HEK293T (cell line): ENCODE measurements around the gene SH3D19.

Experiments
- CTCF ChIA-PET: fragments of 350-600 bp; formaldehyde crosslinking; extraction: SDS; loops from one replicate; lab custom pipeline; 2021; ENCODE audit warnings: antibody characterized with exemption, inconsistent platforms; lab: Yijun Ruan, JAX
- POLR2A ChIA-PET: fragments of 350-600 bp; formaldehyde crosslinking; extraction: SDS; loops from one replicate; lab custom pipeline; 2020; ENCODE audit warnings: antibody characterized with exemption, inconsistent platforms; lab: Yijun Ruan, JAX
- DNase-seq: peaks from one replicate; pipeline ENCODE4 v3.0.0; 2012; ENCODE audit warnings: mixed read lengths; ENCODE audit errors: extremely low spot score
- ARNT ChIP-seq: fragments of 450-650 bp; IDR thresholded peaks from 2 replicates; pipeline ENCODE4 v1.6.1; 2017; ENCODE audit warnings: mild to moderate bottlenecking
- BHLHE40 ChIP-seq: fragments of 450-650 bp; IDR thresholded peaks from 2 replicates; pipeline ENCODE4 v1.6.1; 2016; ENCODE audit warnings: mild to moderate bottlenecking, moderate library complexity, borderline replicate concordance
- CTBP1 ChIP-seq: fragments of 450-650 bp; IDR thresholded peaks from 2 replicates; pipeline ENCODE4 v1.6.1; 2016; ENCODE audit warnings: borderline replicate concordance
- ELF4 ChIP-seq: fragments of 450-650 bp; IDR thresholded peaks from 2 replicates; pipeline ENCODE4 v1.6.1; 2017; ENCODE audit warnings: antibody characterized with exemption
- FOXA1 ChIP-seq: fragments of 450-650 bp; IDR thresholded peaks from 2 replicates; pipeline ENCODE4 v1.6.1; 2016; ENCODE audit warnings: mild to moderate bottlenecking
- FOXK2 ChIP-seq: fragments of 450-650 bp; IDR thresholded peaks from 2 replicates; pipeline ENCODE4 v1.6.1; 2016; ENCODE audit warnings: mild to moderate bottlenecking
- FOXM1 ChIP-seq: fragments of 450-650 bp; IDR thresholded peaks from 2 replicates; pipeline ENCODE4 v1.6.1; 2017; ENCODE audit warnings: mild to moderate bottlenecking, borderline replicate concordance
- HDGF ChIP-seq: fragments of 450-650 bp; IDR thresholded peaks from 2 replicates; pipeline ENCODE4 v1.6.1; 2017; ENCODE audit warnings: antibody characterized with exemption, borderline replicate concordance
- L3MBTL2 ChIP-seq: fragments of 450-650 bp; conservative IDR thresholded peaks from 2 replicates; pipeline ENCODE4 v1.6.1; 2016; ENCODE audit warnings: mild to moderate bottlenecking
- LEF1 ChIP-seq: fragments of 450-650 bp; IDR thresholded peaks from 2 replicates; pipeline ENCODE4 v1.6.1; 2017; ENCODE audit warnings: mild to moderate bottlenecking, borderline replicate concordance
- NFRKB ChIP-seq: fragments of 450-650 bp; IDR thresholded peaks from 2 replicates; pipeline ENCODE4 v1.6.1; 2016; ENCODE audit warnings: mild to moderate bottlenecking, moderate library complexity
- PKNOX1 ChIP-seq: fragments of 450-650 bp; IDR thresholded peaks from 2 replicates; pipeline ENCODE4 v1.6.1; 2016
- SP1 ChIP-seq: fragments of 450-650 bp; IDR thresholded peaks from 2 replicates; pipeline ENCODE4 v1.6.1; 2017
- SUZ12 ChIP-seq: fragments of 450-650 bp; IDR thresholded peaks from 2 replicates; pipeline ENCODE4 v1.6.1; 2016; ENCODE audit warnings: mild to moderate bottlenecking
- TARDBP ChIP-seq: fragments of 450-650 bp; IDR thresholded peaks from 2 replicates; pipeline ENCODE4 v1.6.1; 2016
- ZNF384 ChIP-seq: fragments of 450-650 bp; IDR thresholded peaks from 2 replicates; pipeline ENCODE4 v1.6.1; 2016

SH3D19 gene

GRCh38 chr4:151226004-151226932, 99.1 kb downstream of the SH3D19 start:
- CTCF ChIA-PET, result interaction anchor here (1.0 kb wide), 1 partner anchor 19 kb away, joined by 4 read pairs; no protein-coding TSS in a partner anchor
- POLR2A ChIA-PET, result interaction anchor here (1.5 kb wide), 1 partner anchor 28 kb away, joined by 3 read pairs; no protein-coding TSS in a partner anchor
- DNase-seq, result no peak
- no peak for TF ChIP-seq L3MBTL2
- TF ChIP-seq TARDBP, result no peak
- no peak for TF ChIP-seq HDGF
- TF ChIP-seq ZNF384, result no peak
- TF ChIP-seq LEF1, result no peak
- TF ChIP-seq CTBP1, result no peak

DNA sequence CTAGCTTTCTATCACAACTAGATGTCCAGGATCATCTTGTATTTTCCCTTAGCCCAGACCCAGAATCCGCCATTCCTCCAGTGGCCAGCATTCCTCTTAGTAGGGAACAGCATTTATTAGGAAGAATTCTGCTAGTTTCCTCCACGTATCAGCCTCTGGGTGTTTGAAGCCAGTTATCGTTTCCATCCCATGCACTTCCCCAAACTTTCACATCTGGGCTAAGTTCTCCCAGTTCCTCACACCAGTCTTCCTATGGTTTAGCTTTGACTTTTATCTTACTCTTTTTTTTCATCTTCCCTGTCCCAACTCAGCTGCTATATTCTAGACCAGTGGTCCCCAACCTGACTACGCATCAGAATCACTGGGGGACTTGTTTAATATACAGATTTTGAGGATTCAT, 101.9 kb downstream of the SH3D19 start:
- ChIA-PET POLR2A (no interaction called here), CTCF (no interaction called here)
- no peak for TF ChIP-seq CTBP1
- TF ChIP-seq PKNOX1, result no peak
- TF ChIP-seq LEF1, result no peak
- no peak for TF ChIP-seq ZNF384
- TF ChIP-seq L3MBTL2, result no peak
- TF ChIP-seq ARNT, result no peak
- no peak for TF ChIP-seq FOXA1
- TF ChIP-seq ELF4, result no peak
- no peak for TF ChIP-seq SUZ12
- TF ChIP-seq SP1, result no peak
- no peak for TF ChIP-seq FOXK2
- TF ChIP-seq NFRKB, result no peak
- TF ChIP-seq TARDBP, result no peak
- TF ChIP-seq HDGF, result no peak
- TF ChIP-seq BHLHE40, result no peak
- TF ChIP-seq FOXM1, result no peak
- no peak for DNase-seq

DNA sequence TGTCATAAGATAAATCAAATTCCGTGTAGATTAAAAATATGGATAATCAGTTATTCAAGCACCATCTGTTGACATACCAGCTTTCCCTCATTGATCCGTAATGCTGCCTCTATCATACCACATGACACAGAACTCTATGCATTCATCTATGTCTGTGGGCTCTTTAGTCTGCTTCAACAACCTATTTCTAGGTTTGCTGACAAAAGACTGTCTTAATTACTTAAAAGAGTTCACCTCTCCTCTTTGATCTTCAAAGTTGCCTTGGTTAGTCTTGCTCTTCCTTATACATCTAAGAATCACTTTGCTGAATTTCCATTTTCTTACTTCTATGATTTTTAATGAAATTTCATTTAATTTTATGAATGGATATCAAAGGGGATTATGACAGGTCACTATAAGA, 105.5 kb downstream of the SH3D19 start:
- ChIA-PET CTCF (no interaction called here), POLR2A (no interaction called here)
- DNase-seq, result no peak
- TF ChIP-seq ZNF384, result no peak

GRCh38 chr4:151219091-151219490, 106.3 kb downstream of the SH3D19 start:
- TF ChIP-seq NFRKB, result no peak
- no peak for TF ChIP-seq FOXM1
- TF ChIP-seq BHLHE40, result no peak
- TF ChIP-seq FOXK2, result no peak
- no peak for TF ChIP-seq ZNF384
- no peak for TF ChIP-seq LEF1
- no peak for DNase-seq
- POLR2A ChIA-PET, result no interaction called here
- CTCF ChIA-PET, result no interaction called here

DNA sequence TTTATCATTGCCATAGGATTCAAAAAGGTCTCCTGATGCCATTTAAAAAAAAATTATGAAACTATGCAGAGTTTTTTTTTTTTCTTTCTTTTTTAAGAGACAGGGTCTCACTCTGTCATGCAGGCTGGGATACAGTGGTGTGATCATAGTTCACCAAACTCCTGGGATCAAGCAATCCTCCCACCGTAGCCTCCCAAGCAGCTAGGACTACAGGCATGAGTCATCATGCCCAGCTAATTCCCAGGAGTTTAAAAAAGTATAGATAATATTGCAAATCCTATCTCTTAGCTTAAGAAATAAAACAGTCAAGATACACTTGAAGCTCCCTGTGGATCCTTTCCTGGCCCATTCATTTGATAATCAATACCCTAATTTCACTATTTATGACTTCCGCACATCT, 107.1 kb downstream of the SH3D19 start:
- ChIA-PET POLR2A (no interaction called here), CTCF (no interaction called here)
- no peak for DNase-seq
- TF ChIP-seq NFRKB (no peak), SP1 (no peak), FOXK2 (no peak), HDGF (no peak)

GRCh38 chr4:151217326-151217725, 108.1 kb downstream of the SH3D19 start:
- CTCF ChIA-PET, result interaction anchor here (0.7 kb wide), 1 partner anchor 23 kb away, joined by 3 read pairs; no protein-coding TSS in a partner anchor
- TF ChIP-seq BHLHE40, result no peak
- no peak for TF ChIP-seq HDGF
- no peak for TF ChIP-seq FOXK2
- no peak for TF ChIP-seq ARNT
- no peak for TF ChIP-seq LEF1
- no peak for TF ChIP-seq SP1
- no peak for TF ChIP-seq TARDBP
- no peak for TF ChIP-seq NFRKB
- no peak for TF ChIP-seq PKNOX1
- TF ChIP-seq ZNF384, result no peak

DNA sequence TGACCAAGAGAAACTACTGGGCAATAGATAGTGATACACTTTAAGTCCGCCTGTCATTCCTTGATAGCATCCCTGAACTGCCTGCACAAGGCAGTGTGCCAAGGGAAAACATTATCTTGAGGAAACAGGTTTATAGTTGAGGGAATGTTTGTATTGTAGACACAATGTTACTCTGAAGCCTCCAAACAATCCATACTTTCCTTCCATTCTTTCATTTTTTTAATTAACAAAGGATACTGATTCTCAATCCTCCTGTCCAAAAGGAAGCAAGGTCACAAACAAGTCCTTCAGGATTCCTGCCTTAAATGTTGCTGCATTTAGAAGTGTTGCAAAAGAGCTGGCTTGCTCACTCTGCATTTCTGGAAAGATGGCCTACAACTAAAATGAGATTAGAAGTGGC, 110.1 kb downstream of the SH3D19 start:
- TF ChIP-seq BHLHE40 (no peak), ARNT (no peak), SUZ12 (no peak), ELF4 (no peak), FOXM1 (no peak), FOXK2 (no peak), TARDBP (no peak), LEF1 (no peak), NFRKB (no peak), CTBP1 (no peak), HDGF (no peak), PKNOX1 (no peak), ZNF384 (no peak), SP1 (no peak), FOXA1 (no peak), L3MBTL2 (no peak)
- POLR2A ChIA-PET, result no interaction called here

More at GRCh38 chr4:151217326-151217725, 108.1 kb downstream of the SH3D19 start:
- no peak for DNase-seq
- POLR2A ChIA-PET, result no interaction called here

More for the DNA sequence above, 110.1 kb downstream of the SH3D19 start:
- DNase-seq, result no peak
- CTCF ChIA-PET, result no interaction called here
